Measurements from ENCODE around the gene PTPRCAP. TPM values are rescaled to one million over a fixed set of nuclear protein-coding genes. Genes with fewer than 3 reads are reported as not detected.

Gene PTPRCAP
- polyA plus RNA-seq, 1 of the 3 experiments (the other 2 are of a cell fraction): 1.4 TPM

GRCh38 chr11:67472882-67473281, 35.4 kb upstream of the PTPRCAP start:
- no peaks in the 10 kb centered on the region for H3F3A ChIP-seq (replicated peaks; ENCODE audit: insufficient read depth)
- no peaks in the 10 kb centered on the region; the same call in 1 of the 2 replicates for H3K27me3 ChIP-seq (ENCODE audit: insufficient read depth)
- 89% methylated on average over 7 of the region's 7 CpGs for WGBS (ENCODE audit: low lambda C conversion rate)
- H4K20me1 ChIP-seq (ENCODE audit: insufficient read depth): no peaks in the 10 kb centered on the region
- ChIA-PET POLR2A (no interaction called here), CTCF (no interaction called here)
- H2AFZ ChIP-seq (ENCODE audit: low read depth): no peak overlapping the region
- peaks cover 7% of the 10 kb centered on the region; the same call in 1 of the 2 replicates for H3K79me2 ChIP-seq (ENCODE audit: insufficient read depth)
- H3K36me3 ChIP-seq (replicated peaks in 1 of 2; ENCODE audit: control insufficient read depth in 1 of 2, insufficient read depth in 2 of 2, low read length in 1 of 2): no peaks in the 10 kb centered on the region
- H3K27ac ChIP-seq (ENCODE audit: low read depth in 2 of 2, low read length in 1 of 2): no peak overlapping the region
- no peaks in the 10 kb centered on the region for H3K9me3 ChIP-seq
- no peak overlapping the region for H3K4me2 ChIP-seq
- no peak overlapping the region for H3K9ac ChIP-seq
- TF ChIP-seq TEAD4 (IDR thresholded peaks at IDR 0.05; ENCODE audit: borderline replicate concordance, insufficient read depth) (no peak), USF2 (IDR thresholded peaks at IDR 0.05; ENCODE audit: borderline replicate concordance, low read depth, low read length) (no peak), USF1 (IDR thresholded peaks at IDR 0.05; ENCODE audit: borderline replicate concordance, low read depth) (no peak), GABPA (IDR thresholded peaks at IDR 0.05; ENCODE audit: low read depth) (no peak), CTCF (IDR thresholded peaks at IDR 0.05) (no peak), RAD21 (IDR thresholded peaks at IDR 0.05; ENCODE audit: low read length) (no peak), SMC3 (IDR thresholded peaks at IDR 0.05; ENCODE audit: low read depth, low read length) (no peak), YY1 (IDR thresholded peaks at IDR 0.05; ENCODE audit: low read depth) (no peak)
- DNase-seq: no peak
- no peak overlapping the region for H3K4me3 ChIP-seq (ENCODE audit: low read depth in 2 of 2, low read length in 1 of 2)
- H3K4me1 ChIP-seq (ENCODE audit: control insufficient read depth in 1 of 2, insufficient read depth in 2 of 2, low read depth in 1 of 2, low read length in 1 of 2): peaks cover 0 to 10% of the 10 kb centered on the region in 2 experiments; a peak in 1 of 4 replicates
- no peaks in the 10 kb centered on the region for H3K9me2 ChIP-seq

GRCh38 chr11:67470337-67471002, 33.0 kb upstream of the PTPRCAP start:
- peaks cover 10% of the 10 kb centered on the region for H3F3A ChIP-seq (replicated peaks; ENCODE audit: insufficient read depth)
- WGBS (ENCODE audit: low lambda C conversion rate): 88% methylated on average over 8 of the region's 8 CpGs
- H3K9me2 ChIP-seq: no peaks in the 10 kb centered on the region
- H3K9ac ChIP-seq: no peak overlapping the region
- CTCF ChIA-PET: interaction anchor here (0.9 to 3.4 kb wide), 5 partner anchors 32 to 93 kb away, joined by 3 to 32 read pairs (median 8); partner anchors contain the start of gene PPP1CA
- no peaks in the 10 kb centered on the region for H3K27me3 ChIP-seq (ENCODE audit: insufficient read depth)
- DNase-seq: no peak
- no peak overlapping the region for H3K4me3 ChIP-seq (ENCODE audit: low read depth in 2 of 2, low read length in 1 of 2)
- POLR2A ChIA-PET: interaction anchor here (1.3 to 1.9 kb wide), 2 partner anchors 13 to 79 kb away, joined by 5 to 6 read pairs; partner anchors contain the start of genes AIP and RAD9A
- H2AFZ ChIP-seq (ENCODE audit: low read depth): no peak overlapping the region
- no peak for TF ChIP-seq RAD21 (IDR thresholded peaks at IDR 0.05; ENCODE audit: low read length)
- TF ChIP-seq USF2 (IDR thresholded peaks at IDR 0.05; ENCODE audit: borderline replicate concordance, low read depth, low read length): no peak
- TF ChIP-seq EP300 (IDR thresholded peaks at IDR 0.05; ENCODE audit: borderline replicate concordance in 1 of 2, low read depth in 1 of 2, low read length in 1 of 2): no peak
- TF ChIP-seq FOSL2 (IDR thresholded peaks at IDR 0.05; ENCODE audit: borderline replicate concordance, low read depth): no peak
- TF ChIP-seq CTCF (IDR thresholded peaks at IDR 0.05): no peak
- no peak for TF ChIP-seq NRF1 (IDR thresholded peaks at IDR 0.05; ENCODE audit: low read depth, low read length)
- TF ChIP-seq MEF2A (IDR thresholded peaks at IDR 0.05; ENCODE audit: borderline replicate concordance, low read depth): no peak
- TF ChIP-seq JUND (IDR thresholded peaks at IDR 0.05): no peak
- H3K4me1 ChIP-seq (ENCODE audit: control insufficient read depth in 1 of 2, insufficient read depth in 2 of 2, low read depth in 1 of 2, low read length in 1 of 2): peaks cover 0 to 22% of the 10 kb centered on the region in 2 experiments; a peak in 1 of 4 replicates
- H3K9me3 ChIP-seq: no peaks in the 10 kb centered on the region
- H4K20me1 ChIP-seq (ENCODE audit: insufficient read depth): no peaks in the 10 kb centered on the region
- no peak overlapping the region for H3K4me2 ChIP-seq
- no peak overlapping the region for H3K27ac ChIP-seq (ENCODE audit: low read depth in 2 of 2, low read length in 1 of 2)
- no peaks in the 10 kb centered on the region for H3K36me3 ChIP-seq (replicated peaks in 1 of 2; ENCODE audit: control insufficient read depth in 1 of 2, insufficient read depth in 2 of 2, low read length in 1 of 2)
- H3K79me2 ChIP-seq (ENCODE audit: insufficient read depth): peaks cover 7% of the 10 kb centered on the region; the same call in 1 of the 2 replicates
